ENCODE data around the gene UBXN1.
"Not testable (repeated sequence)": the region's sequence is repeated elsewhere in the genome, so short reads cannot be mapped to it uniquely, and the experiment has no call there.

UBXN1 gene

GRCh38 chr11:62706850-62707247 is 28.0 kb upstream of the UBXN1 start:
- Histone ChIP-seq H2AFZ (ENCODE audit: low read depth, low read length, severe bottlenecking) (no peak overlapping the region), H3K9me2 (replicated peaks; ENCODE audit: insufficient read depth, low read length) (no peaks in the 10 kb centered on the region), H3K27ac (ENCODE audit: low read depth, low read length) (no peak overlapping the region), H3F3A (ENCODE audit: insufficient read depth) (peaks cover 12% of the 10 kb centered on the region; the same call in 1 of the 2 replicates), H3K4me3 (ENCODE audit: insufficient read depth, low read length, poor library complexity, severe bottlenecking) (no peak overlapping the region), H3K36me3 (ENCODE audit: low read length) (peaks cover 4% of the 10 kb centered on the region), H3K9me3 (ENCODE audit: insufficient read depth, low read length) (no peaks in the 10 kb centered on the region), H3K27me3 (ENCODE audit: low read length) (no peaks in the 10 kb centered on the region), H3K79me2 (ENCODE audit: insufficient read depth, low read length) (no peaks in the 10 kb centered on the region), H3K4me2 (ENCODE audit: low read depth, low read length, poor library complexity, severe bottlenecking) (peak overlapping the region; percentile 69), H3K9ac (ENCODE audit: low read length) (peak overlapping the region; percentile 56; the same call in 1 of the 2 replicates), H4K20me1 (ENCODE audit: low read depth, low read length) (no peaks in the 10 kb centered on the region)
- TF ChIP-seq CTCF (IDR thresholded peaks at IDR 0.05; ENCODE audit: insufficient read depth, low read length, poor library complexity, severe bottlenecking) (no peak), EZH2phosphoT487 (conservative IDR thresholded peaks at IDR 0.05; ENCODE audit: low read length) (no peak)

GRCh38 chr11:62705880-62706849 is 27.3 kb upstream of the UBXN1 start:
- Histone ChIP-seq H3K27me3 (ENCODE audit: low read length) (no peaks in the 10 kb centered on the region), H3K79me2 (ENCODE audit: insufficient read depth, low read length) (no peaks in the 10 kb centered on the region), H2AFZ (ENCODE audit: low read depth, low read length, severe bottlenecking) (peak overlapping the region; percentile 37), H3K9ac (ENCODE audit: low read length) (peak overlapping the region; percentile 56), H3K9me3 (ENCODE audit: insufficient read depth, low read length) (no peaks in the 10 kb centered on the region), H3K9me2 (replicated peaks; ENCODE audit: insufficient read depth, low read length) (no peaks in the 10 kb centered on the region), H3K4me3 (ENCODE audit: insufficient read depth, low read length, poor library complexity, severe bottlenecking) (peak overlapping the region; percentile 60), H3K36me3 (ENCODE audit: low read length) (no peaks in the 10 kb centered on the region; the same call in 1 of the 2 replicates), H4K20me1 (ENCODE audit: low read depth, low read length) (no peaks in the 10 kb centered on the region), H3K27ac (ENCODE audit: low read depth, low read length) (no peak overlapping the region), H3F3A (ENCODE audit: insufficient read depth) (peaks cover 12% of the 10 kb centered on the region; the same call in 1 of the 2 replicates), H3K4me2 (ENCODE audit: low read depth, low read length, poor library complexity, severe bottlenecking) (peak overlapping the region; percentile 69)
- TF ChIP-seq EZH2phosphoT487 (conservative IDR thresholded peaks at IDR 0.05; ENCODE audit: low read length) (no peak), CTCF (IDR thresholded peaks at IDR 0.05; ENCODE audit: insufficient read depth, low read length, poor library complexity, severe bottlenecking) (no peak)

- no peak overlapping the region for H2AFZ ChIP-seq (ENCODE audit: low read depth, low read length, severe bottlenecking)
- peak overlapping the region; percentile 56 for H3K9ac ChIP-seq (ENCODE audit: low read length)
- peaks cover 12% of the 10 kb centered on the region; the same call in 1 of the 2 replicates for H3F3A ChIP-seq (ENCODE audit: insufficient read depth)
- H3K4me2 ChIP-seq (ENCODE audit: low read depth, low read length, poor library complexity, severe bottlenecking), result peak overlapping the region; percentile 69
- no peaks in the 10 kb centered on the region for H3K27me3 ChIP-seq (ENCODE audit: low read length)
- H3K36me3 ChIP-seq (ENCODE audit: low read length), result no peaks in the 10 kb centered on the region; the same call in 1 of the 2 replicates
- TF ChIP-seq CTCF (IDR thresholded peaks at IDR 0.05; ENCODE audit: insufficient read depth, low read length, poor library complexity, severe bottlenecking) (no peak), EZH2phosphoT487 (conservative IDR thresholded peaks at IDR 0.05; ENCODE audit: low read length) (no peak)
- H3K4me3 ChIP-seq (ENCODE audit: insufficient read depth, low read length, poor library complexity, severe bottlenecking), result peak overlapping the region; percentile 60
- no peaks in the 10 kb centered on the region for H3K79me2 ChIP-seq (ENCODE audit: insufficient read depth, low read length)
- H3K9me3 ChIP-seq (ENCODE audit: insufficient read depth, low read length), result no peaks in the 10 kb centered on the region
- H3K9me2 ChIP-seq (replicated peaks; ENCODE audit: insufficient read depth, low read length), result no peaks in the 10 kb centered on the region
- H3K27ac ChIP-seq (ENCODE audit: low read depth, low read length), result no peak overlapping the region
- H4K20me1 ChIP-seq (ENCODE audit: low read depth, low read length), result no peaks in the 10 kb centered on the region
Observed at GRCh38 chr11:62705413-62705812, 26.5 kb upstream of the UBXN1 start.

- not testable (repeated sequence) for H3K27ac ChIP-seq (ENCODE audit: low read depth, low read length)
Observed at GRCh38 chr11:62703921-62704320, 25.0 kb upstream of the UBXN1 start.

More at GRCh38 chr11:62703921-62704320, 25.0 kb upstream of the UBXN1 start:
- H4K20me1 ChIP-seq (ENCODE audit: low read depth, low read length); H3K9ac ChIP-seq (ENCODE audit: low read length); H3K9me3 ChIP-seq (ENCODE audit: insufficient read depth, low read length); H2AFZ ChIP-seq (ENCODE audit: low read depth, low read length, severe bottlenecking); H3K27me3 ChIP-seq (ENCODE audit: low read length); H3K36me3 ChIP-seq (ENCODE audit: low read length); H3K4me3 ChIP-seq (ENCODE audit: insufficient read depth, low read length, poor library complexity, severe bottlenecking); H3K9me2 ChIP-seq (replicated peaks; ENCODE audit: insufficient read depth, low read length); H3K4me2 ChIP-seq (ENCODE audit: low read depth, low read length, poor library complexity, severe bottlenecking); H3K79me2 ChIP-seq (ENCODE audit: insufficient read depth, low read length): not testable (repeated sequence)
- H3F3A ChIP-seq (ENCODE audit: insufficient read depth), result peaks cover 12% of the 10 kb centered on the region; the same call in 1 of the 2 replicates
